K562 (cell line): ENCODE results near the gene PRICKLE4. TPM values are rescaled to one million over a fixed set of nuclear protein-coding genes. Genes with fewer than 3 reads are reported as not detected.

Experiments
- ATAC-seq: fragments of 200-7000 bp; cut with Tn5 transposase; 3 replicates; pipeline ENCODE4 v1.9.1; 2020; ENCODE audit warnings: moderate library complexity
- BruUV-seq: library from RNA; stranded (reverse); fragments of 400-500 nt; replicated peaks from 2 replicates; lab custom pipeline; 2021; lab: Mats Ljungman, UMichigan
- CTCF ChIA-PET: fragments of 300-600 bp; formaldehyde crosslinking; extraction: SDS; loops from one replicate; lab custom pipeline; 2021; ENCODE audit warnings: low intra/inter-chr PET ratio; lab: Yijun Ruan, JAX
- POLR2A ChIA-PET: fragments of 300-600, 350-650 bp; sonication (Branson Sonifier 250); formaldehyde crosslinking; extraction: SDS; loops from one replicate; lab custom pipeline; 2021; ENCODE audit warnings: antibody characterized with exemption, inconsistent platforms; lab: Yijun Ruan, JAX
- DNase-seq, 4 experiments: peaks; one replicate each; pipeline versions ENCODE4 v3.0.0 to v3.0.0-alpha.2; 2011 to 2018; ENCODE audit warnings: low spot score in 3 of 4, mixed read lengths in 3 of 4; ENCODE audit errors: extremely low read depth in 1 of 4
- FAIRE-seq: peaks from 2 replicates; lab custom pipeline; 2011; peaks lifted over from hg19 to GRCh38; lab: Jason Lieb, UNC
- H2AFZ ChIP-seq: 2 replicates; pipeline ENCODE4 v1.6.0; 2011; ENCODE audit warnings: low read depth, low read length, control low read depth, inconsistent platforms
- H3K27ac ChIP-seq: fragments of 200-600 bp; 3 replicates; pipeline ENCODE4 v1.8.0; 2011; ENCODE audit warnings: low read depth, mild to moderate bottlenecking, control low read depth, inconsistent platforms, low read length, moderate library complexity, mixed read lengths; ENCODE audit errors: extremely low read depth
- H3K27me3 ChIP-seq, 2 experiments: fragments of 300-600 bp in 1 of 2; 2 replicates in 1 of 2; 3 replicates in 1 of 2; pipeline versions ENCODE4 v1.6.0 to v1.8.0; 2011; ENCODE audit warnings: inconsistent platforms in 2 of 2, low read length in 2 of 2, mild to moderate bottlenecking in 1 of 2, mixed read lengths in 1 of 2, moderate library complexity in 1 of 2; ENCODE audit not compliant: control insufficient read depth in 2 of 2, insufficient read depth in 2 of 2
- H3K36me3 ChIP-seq: fragments of 300-600 bp; 3 replicates; pipeline ENCODE4 v1.8.0; 2011; ENCODE audit warnings: mild to moderate bottlenecking, low read length, inconsistent platforms; ENCODE audit not compliant: control insufficient read depth, insufficient read depth
- H3K4me1 ChIP-seq, 2 experiments: fragments of 200-600 bp in 1 of 2; replicated peaks in 1 of 2; 2 replicates in 1 of 2; 3 replicates in 1 of 2; pipeline versions ENCODE4 v1.5.1 to v1.8.0; 2011; ENCODE audit warnings: inconsistent platforms in 2 of 2, low read length in 2 of 2, mild to moderate bottlenecking in 1 of 2, mixed read lengths in 1 of 2, moderate library complexity in 1 of 2; ENCODE audit not compliant: control insufficient read depth in 2 of 2, insufficient read depth in 2 of 2
- H3K4me2 ChIP-seq: 2 replicates; pipeline ENCODE4 v1.6.1; 2011; ENCODE audit warnings: low read length, control low read depth, inconsistent platforms, mixed read lengths; ENCODE audit not compliant: insufficient read depth
- H3K4me3 ChIP-seq: fragments of 200-600 bp; sonication (generic), shearing (Covaris generic); 2 replicates; pipeline ENCODE4 v1.5.1; 2016; ENCODE audit warnings: control low read depth, inconsistent platforms
- H3K79me2 ChIP-seq: fragments of 200-600 bp; 3 replicates; pipeline ENCODE4 v1.8.0; 2011; ENCODE audit warnings: low read length, inconsistent platforms; ENCODE audit not compliant: control insufficient read depth, insufficient read depth
- H3K9ac ChIP-seq, 2 experiments: 2 replicates each; pipeline versions ENCODE4 v1.6.0 to v1.6.1; 2011; ENCODE audit warnings: low read depth in 2 of 2, low read length in 2 of 2, control low read depth in 1 of 2, inconsistent platforms in 1 of 2, mild to moderate bottlenecking in 1 of 2, mixed read lengths in 1 of 2; ENCODE audit not compliant: insufficient read depth in 1 of 2
- H3K9me1 ChIP-seq: one replicate; pipeline ENCODE4 v1.6.0; 2011; ENCODE audit warnings: inconsistent platforms, mild to moderate bottlenecking, low read length, moderate library complexity; ENCODE audit not compliant: control insufficient read depth, insufficient read depth
- H3K9me3 ChIP-seq: replicated peaks from 2 replicates; pipeline ENCODE4 v1.5.1; 2011; ENCODE audit warnings: low read depth, low read length, inconsistent platforms; ENCODE audit not compliant: control insufficient read depth, insufficient read depth
- H4K20me1 ChIP-seq: replicated peaks from 2 replicates; pipeline ENCODE4 v1.6.1; 2011; ENCODE audit warnings: low read length, inconsistent platforms, mixed read lengths; ENCODE audit not compliant: control insufficient read depth, insufficient read depth
- CEBPG ChIP-seq, 3 experiments: fragments of 200-800 bp in 1 of 3; sonication (Bioruptor generic) in 1 of 3; sonication (generic) in 1 of 3; formaldehyde crosslinking in 1 of 3; IDR thresholded peaks in 2 of 3; conservative IDR thresholded peaks in 1 of 3; 2 replicates each; pipeline versions ENCODE4 v1.6.1 to v1.8.0; 2016 to 2022; ENCODE audit warnings: missing compliant biosample characterization in 2 of 3, missing genetic modification characterization in 2 of 3, mild to moderate bottlenecking in 1 of 3, missing genetic modification reagents in 1 of 3
- HEY1 ChIP-seq: fragments of 250-450 bp; sonication (Bioruptor Pico); IDR thresholded peaks from 2 replicates; pipeline ENCODE4 v1.5.0; 2020; ENCODE audit warnings: mild to moderate bottlenecking, moderate library complexity, borderline replicate concordance
- MAX ChIP-seq: sonication (generic); formaldehyde crosslinking; IDR thresholded peaks from 2 replicates; pipeline ENCODE4 v1.9.0; 2022; ENCODE audit warnings: mild to moderate bottlenecking, missing genetic modification reagents
- whole genome bisulfite sequencing: fragments of 100-300 bp; shearing (Covaris generic); methylation state at CpG from one replicate; pipeline ENCODE4 v1.1.6; 2016; ENCODE audit warnings: low coverage, mixed read lengths; ENCODE audit not compliant: insufficient coverage; ENCODE audit errors: missing lambda C conversion rate; 5-methylcytosine and 5-hydroxymethylcytosine counted together
- in situ Hi-C: fragments of 300-500 bp; cut with MboI; formaldehyde crosslinking; loops from 4 replicates; pipeline ENCODE4 v1.15.0; 2018; ENCODE audit warnings: inconsistent platforms, mixed read lengths
- intact Hi-C: fragments of 100-400 bp; cut with micrococcal nuclease; formaldehyde crosslinking; loops from 2 replicates; pipeline ENCODE4 v1.14.2; 2022
- polyA plus RNA-seq, 8 experiments: library from polyadenylated mRNA; depleted of rRNA in 4 of 8; stranded (reverse) in 5 of 8; unstranded in 3 of 8; fragments of >200 nt; fragmentation: Nextera tagmentation in 2 of 8; fragmentation: Illumina TruSeq in 1 of 8; extraction: Ambion mirVana in 2 of 8; extraction: Trizol in 1 of 8; gene quantifications; 2 replicates each; pipeline versions ENCODE4 v1.2.1 to v1.2.3, GENCODE V29; 2011 to 2014; ENCODE audit warnings: inconsistent platforms in 1 of 8, missing spikeins in 1 of 8
- total RNA-seq, 7 experiments: library from RNA; depleted of rRNA in 6 of 7; stranded (reverse); fragments of >200 nt in 6 of 7; fragmentation: Illumina TruSeq in 2 of 7; extraction: Trizol in 2 of 7; gene quantifications; 2 replicates each; pipeline versions ENCODE4 v1.2.1 to v1.2.3, GENCODE V29; 2011 to 2021; ENCODE audit warnings: low replicate concordance in 1 of 7
- TF ChIP-seq, protein P1 (sequence below), 3 experiments: IDR thresholded peaks in 2 of 3; conservative IDR thresholded peaks in 1 of 3; 2 replicates each; pipeline ENCODE4 v1.5.1; 2011 to 2012; ENCODE audit warnings: low read length in 3 of 3, mild to moderate bottlenecking in 3 of 3, control low read depth in 2 of 3, improper control_type of control experiment in 1 of 3, inconsistent platforms in 1 of 3, low read depth in 1 of 3, mixed read lengths in 1 of 3, moderate library complexity in 1 of 3; ENCODE audit not compliant: insufficient read depth in 2 of 3

The PRICKLE4 gene
- total and polyA plus RNA-seq, 9 of the 15 experiments (the other 6 are each of a cell fraction or from before 2014, with no cell fraction given): 0.20 to 0.32 (median 0.27) TPM; not detected in 6

DNA sequence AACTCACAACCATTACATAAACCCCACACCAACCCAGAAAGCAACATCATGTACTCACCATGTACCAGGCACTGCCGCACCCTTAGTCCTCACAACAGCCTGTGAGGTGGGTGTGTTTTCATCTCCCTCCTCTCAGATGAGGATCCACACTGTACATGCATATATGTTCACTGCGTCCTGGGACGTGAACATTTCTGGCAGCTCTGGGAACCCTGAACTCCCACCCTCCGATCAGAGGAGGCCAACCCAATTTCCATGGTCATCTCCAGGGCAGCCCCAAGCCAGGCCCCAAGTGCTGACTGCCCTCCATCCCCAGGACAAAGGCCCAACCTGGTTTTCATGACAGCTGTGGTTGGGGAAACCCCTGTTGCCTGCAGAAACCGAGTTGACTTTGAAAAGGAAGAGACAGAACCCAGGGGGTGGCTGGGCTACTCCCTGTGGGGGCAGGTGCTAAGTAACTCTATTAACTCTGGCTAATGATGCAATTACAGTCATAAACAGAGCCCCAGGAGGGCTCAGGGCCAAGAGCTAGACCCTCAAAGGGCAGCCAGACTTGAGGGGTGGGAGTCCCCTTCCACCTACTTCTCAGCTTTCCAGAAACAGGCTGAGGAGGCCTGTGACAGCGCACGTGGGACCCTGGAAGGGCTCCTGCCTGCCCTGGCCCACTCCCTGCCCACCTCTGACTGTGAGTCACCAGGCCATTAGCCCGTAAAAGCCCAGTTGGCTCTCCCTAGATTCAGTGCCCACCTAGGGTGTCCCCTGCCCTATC, 47.8 kb upstream of the PRICKLE4 start:
- WGBS: 37% methylated on average over 8 of the region's 8 CpGs
- Histone ChIP-seq H3K36me3 (no peaks in the 10 kb centered on the region), H3K27me3 (peaks cover 0 to 24% of the 10 kb centered on the region in 2 experiments; a peak in 2 of 5 replicates), H3K4me2 (no peak overlapping the region), H3K4me1 (peaks cover 5 to 34% of the 10 kb centered on the region in 2 experiments), H2AFZ (no peak overlapping the region), H3K27ac (no peak overlapping the region), H4K20me1 (peaks cover 4% of the 10 kb centered on the region), H3K9me1 (no peaks in the 10 kb centered on the region), H3K4me3 (no peak overlapping the region), H3K79me2 (no peaks in the 10 kb centered on the region), H3K9me3 (no peaks in the 10 kb centered on the region), H3K9ac (no peak overlapping the region)
- DNase-seq (no peak), FAIRE-seq (no peak), ATAC-seq (no peak)
- ChIA-PET POLR2A (interaction anchor here (0.6 to 2.2 kb wide), 7 partner anchors 9 to 34 kb away, joined by 3 to 11 read pairs (median 4); no protein-coding TSS in a partner anchor), CTCF (no interaction called here)
- in situ Hi-C loops: no loop called here
- TF ChIP-seq, protein P1, sequence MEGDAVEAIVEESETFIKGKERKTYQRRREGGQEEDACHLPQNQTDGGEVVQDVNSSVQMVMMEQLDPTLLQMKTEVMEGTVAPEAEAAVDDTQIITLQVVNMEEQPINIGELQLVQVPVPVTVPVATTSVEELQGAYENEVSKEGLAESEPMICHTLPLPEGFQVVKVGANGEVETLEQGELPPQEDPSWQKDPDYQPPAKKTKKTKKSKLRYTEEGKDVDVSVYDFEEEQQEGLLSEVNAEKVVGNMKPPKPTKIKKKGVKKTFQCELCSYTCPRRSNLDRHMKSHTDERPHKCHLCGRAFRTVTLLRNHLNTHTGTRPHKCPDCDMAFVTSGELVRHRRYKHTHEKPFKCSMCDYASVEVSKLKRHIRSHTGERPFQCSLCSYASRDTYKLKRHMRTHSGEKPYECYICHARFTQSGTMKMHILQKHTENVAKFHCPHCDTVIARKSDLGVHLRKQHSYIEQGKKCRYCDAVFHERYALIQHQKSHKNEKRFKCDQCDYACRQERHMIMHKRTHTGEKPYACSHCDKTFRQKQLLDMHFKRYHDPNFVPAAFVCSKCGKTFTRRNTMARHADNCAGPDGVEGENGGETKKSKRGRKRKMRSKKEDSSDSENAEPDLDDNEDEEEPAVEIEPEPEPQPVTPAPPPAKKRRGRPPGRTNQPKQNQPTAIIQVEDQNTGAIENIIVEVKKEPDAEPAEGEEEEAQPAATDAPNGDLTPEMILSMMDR (IDR thresholded peaks at IDR 0.05 in 2 of 3, conservative IDR thresholded peaks at IDR 0.05 in 1 of 3; ENCODE audit: insufficient read depth in 2 of 3, low read depth in 1 of 3, low read length in 3 of 3): no peak
- no peak for TF ChIP-seq HEY1 (CRISPR knock-in tag)
- TF ChIP-seq CEBPG (CRISPR knock-in tag; IDR thresholded peaks at IDR 0.05): 0 out of 2 replicates have a peak, but pooled peaks have one; percentile 20
- no peak for TF ChIP-seq CEBPG (tag; conservative IDR thresholded peaks at IDR 0.05 in 1 of 2, IDR thresholded peaks at IDR 0.05 in 1 of 2)
- peak; percentile 33; the same call in 1 of the 2 replicates for TF ChIP-seq MAX (CRISPR knock-in tag)
- intact Hi-C loops: no loop called here
- BruUV-seq: no TSS peak
